Measurements from ENCODE around the gene ENDOU. TPM values are rescaled to one million over a fixed set of nuclear protein-coding genes. Genes with fewer than 3 reads are reported as not detected.

The ENDOU gene
- total RNA-seq, 1 experiment from 2014 or later, result not detected

GRCh38 chr12:47718531-47718930 is 6.8 kb downstream of the ENDOU start:
- Histone ChIP-seq H3K9ac (ENCODE audit: low read length) (no peak overlapping the region), H3K9me3 (ENCODE audit: control insufficient read depth in 1 of 2, insufficient read depth in 1 of 2, low read depth in 1 of 2, low read length in 2 of 2) (no peaks in the 10 kb centered on the region), H3K27me3 (ENCODE audit: insufficient read depth, low read length) (no peaks in the 10 kb centered on the region), H3K9me2 (ENCODE audit: insufficient read depth) (no peaks in the 10 kb centered on the region), H3K27ac (ENCODE audit: low read depth, low read length) (no peak overlapping the region), H3K4me1 (ENCODE audit: control insufficient read depth in 1 of 2, insufficient read depth in 2 of 2, low read length in 2 of 2) (peaks cover 0 to 7% of the 10 kb centered on the region in 2 experiments; a peak in 1 of 4 replicates), H3K79me2 (ENCODE audit: insufficient read depth, low read length) (no peaks in the 10 kb centered on the region), H3K4me3 (replicated peaks in 1 of 2; ENCODE audit: low read depth in 1 of 2, low read length in 2 of 2) (no peak overlapping the region), H4K20me1 (ENCODE audit: insufficient read depth) (no peaks in the 10 kb centered on the region), H3K4me2 (ENCODE audit: low read length) (no peak overlapping the region), H3K36me3 (ENCODE audit: control insufficient read depth in 1 of 2, insufficient read depth in 2 of 2, low read length in 2 of 2) (no peaks in the 10 kb centered on the region), H2AFZ (ENCODE audit: low read depth, low read length, poor library complexity, severe bottlenecking) (no peak overlapping the region)
- ChIA-PET RAD21 (ENCODE audit: low non-redundant PET in 1 of 2, low total read pairs in 2 of 2, uncharacterized antibody in 2 of 2, unreplicated experiment in 2 of 2) (no interaction called here), POLR2A (interaction anchor here (0.7 kb wide), 1 partner anchor 13 kb away, joined by 3 read pairs; the partner anchor contains the start of gene RPAP3), CTCF (interaction anchor here (1.2 to 4.4 kb wide), 3 partner anchors 24 to 120 kb away, joined by 3 to 63 read pairs (median 8); no protein-coding TSS in a partner anchor)
- DNase-seq (ENCODE audit: low read depth, low spot score), result no peak
- TF ChIP-seq CBX3 (IDR thresholded peaks at IDR 0.05; ENCODE audit: low read depth) (no peak), EZH2phosphoT487 (IDR thresholded peaks at IDR 0.05; ENCODE audit: borderline replicate concordance) (no peak), SRF (IDR thresholded peaks at IDR 0.05; ENCODE audit: low read depth) (no peak), ELF1 (IDR thresholded peaks at IDR 0.05; ENCODE audit: borderline replicate concordance, low read depth) (no peak), POLR2A (IDR thresholded peaks at IDR 0.05; ENCODE audit: borderline replicate concordance, extremely low read depth, insufficient read depth, insufficient read length) (no peak), CEBPB (IDR thresholded peaks at IDR 0.05; ENCODE audit: low read depth) (no peak), ZBTB33 (IDR thresholded peaks at IDR 0.05; ENCODE audit: extremely low read depth, insufficient replicate concordance, low read length) (no peak), YY1 (IDR thresholded peaks at IDR 0.05; ENCODE audit: extremely low read depth, insufficient replicate concordance, low read depth, low read length) (no peak), ZNF274 (IDR thresholded peaks at IDR 0.05; ENCODE audit: low read depth, low read length) (no peak), TCF7L2 (IDR thresholded peaks at IDR 0.05; ENCODE audit: borderline replicate concordance, extremely low read depth, insufficient read depth, insufficient read length) (no peak), EZH2 (IDR thresholded peaks at IDR 0.05) (no peak), EGR1 (IDR thresholded peaks at IDR 0.05; ENCODE audit: low read depth) (no peak), SP1 (IDR thresholded peaks at IDR 0.05; ENCODE audit: low read depth) (no peak), FOSL1 (IDR thresholded peaks at IDR 0.05; ENCODE audit: low read depth) (no peak)
- TF ChIP-seq, protein P1, sequence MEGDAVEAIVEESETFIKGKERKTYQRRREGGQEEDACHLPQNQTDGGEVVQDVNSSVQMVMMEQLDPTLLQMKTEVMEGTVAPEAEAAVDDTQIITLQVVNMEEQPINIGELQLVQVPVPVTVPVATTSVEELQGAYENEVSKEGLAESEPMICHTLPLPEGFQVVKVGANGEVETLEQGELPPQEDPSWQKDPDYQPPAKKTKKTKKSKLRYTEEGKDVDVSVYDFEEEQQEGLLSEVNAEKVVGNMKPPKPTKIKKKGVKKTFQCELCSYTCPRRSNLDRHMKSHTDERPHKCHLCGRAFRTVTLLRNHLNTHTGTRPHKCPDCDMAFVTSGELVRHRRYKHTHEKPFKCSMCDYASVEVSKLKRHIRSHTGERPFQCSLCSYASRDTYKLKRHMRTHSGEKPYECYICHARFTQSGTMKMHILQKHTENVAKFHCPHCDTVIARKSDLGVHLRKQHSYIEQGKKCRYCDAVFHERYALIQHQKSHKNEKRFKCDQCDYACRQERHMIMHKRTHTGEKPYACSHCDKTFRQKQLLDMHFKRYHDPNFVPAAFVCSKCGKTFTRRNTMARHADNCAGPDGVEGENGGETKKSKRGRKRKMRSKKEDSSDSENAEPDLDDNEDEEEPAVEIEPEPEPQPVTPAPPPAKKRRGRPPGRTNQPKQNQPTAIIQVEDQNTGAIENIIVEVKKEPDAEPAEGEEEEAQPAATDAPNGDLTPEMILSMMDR (IDR thresholded peaks at IDR 0.05 in 2 of 3, conservative IDR thresholded peaks at IDR 0.05 in 1 of 3; ENCODE audit: borderline replicate concordance in 1 of 3, insufficient read depth in 1 of 3, low read depth in 2 of 3, low read length in 2 of 3), result no peak
- intact Hi-C loops (cut with micrococcal nuclease), result loop anchor here (10.0 kb wide), 1 partner anchor 446 kb away; no protein-coding TSS in a partner anchor
- no peak for ATAC-seq
- no TSS peak for BruUV-seq (replicated peaks)
